Mesenchymal stem cell (in vitro differentiated cells and primary cell): ENCODE results near the gene NBPF1.
A peak's percentile ranks its signal among the peaks of the same experiment; 100 is the strongest.
"Not testable (repeated sequence)": the region's sequence is repeated elsewhere in the genome, so short reads cannot be mapped to it uniquely, and the experiment has no call there.

Source experiments
- DNase-seq: peaks from one replicate; pipeline ENCODE4 v3.0.0-alpha.2; 2013
- H2AFZ ChIP-seq: one replicate; pipeline ENCODE4 v1.6.1; 2013; ENCODE audit warnings: low read depth, mild to moderate bottlenecking, control low read depth, inconsistent platforms, low read length, moderate library complexity
- H2AK5ac ChIP-seq: 2 replicates; pipeline ENCODE4 v1.6.1; 2013; ENCODE audit warnings: low read length, moderate library complexity, mild to moderate bottlenecking, inconsistent platforms; ENCODE audit not compliant: severe bottlenecking
- H2BK120ac ChIP-seq: one replicate; pipeline ENCODE4 v1.6.1; 2013; ENCODE audit warnings: low read depth, mild to moderate bottlenecking, inconsistent platforms, low read length, moderate library complexity
- H2BK12ac ChIP-seq, 2 experiments: one replicate each; pipeline ENCODE4 v1.6.1; 2013; ENCODE audit warnings: inconsistent platforms in 2 of 2, low read length in 2 of 2, mild to moderate bottlenecking in 2 of 2, moderate library complexity in 2 of 2, control low read depth in 1 of 2
- H2BK15ac ChIP-seq: one replicate; pipeline ENCODE4 v1.6.1; 2013; ENCODE audit warnings: mild to moderate bottlenecking, low read depth, inconsistent platforms; ENCODE audit not compliant: poor library complexity, severe bottlenecking
- H2BK5ac ChIP-seq: 2 replicates; pipeline ENCODE4 v1.6.1; 2013; ENCODE audit warnings: low read depth, mild to moderate bottlenecking, low read length, control low read depth, inconsistent platforms; ENCODE audit not compliant: poor library complexity, severe bottlenecking
- H3K14ac ChIP-seq, 2 experiments: one replicate each; pipeline ENCODE4 v1.6.1; 2013; ENCODE audit warnings: inconsistent platforms in 2 of 2, low read length in 2 of 2, control low read depth in 1 of 2, mild to moderate bottlenecking in 1 of 2, moderate library complexity in 1 of 2
- H3K18ac ChIP-seq, 2 experiments: one replicate each; pipeline ENCODE4 v1.6.1; 2013; ENCODE audit warnings: inconsistent platforms in 2 of 2, low read length in 2 of 2, control low read depth in 1 of 2, low read depth in 1 of 2, mild to moderate bottlenecking in 1 of 2
- H3K23ac ChIP-seq, 2 experiments: one replicate each; pipeline ENCODE4 v1.6.1; 2013; ENCODE audit warnings: inconsistent platforms in 2 of 2, low read length in 2 of 2, mild to moderate bottlenecking in 2 of 2, moderate library complexity in 2 of 2, control low read depth in 1 of 2
- H3K27ac ChIP-seq: 2 replicates; pipeline ENCODE4 v1.5.1; 2013; ENCODE audit warnings: mild to moderate bottlenecking, moderate library complexity, low read length, control low read depth, inconsistent platforms; ENCODE audit not compliant: poor library complexity, severe bottlenecking
- H3K27me3 ChIP-seq, 2 experiments: 2 replicates each; pipeline versions ENCODE4 v1.6.1 to v1.7.0; 2013; ENCODE audit warnings: low read length in 2 of 2, mild to moderate bottlenecking in 2 of 2, moderate library complexity in 2 of 2, control low read depth in 1 of 2, inconsistent platforms in 1 of 2; ENCODE audit not compliant: control insufficient read depth in 1 of 2, insufficient read depth in 1 of 2
- H3K36me3 ChIP-seq, 2 experiments: 2 replicates each; pipeline versions ENCODE4 v1.6.1 to v1.7.0; 2013; ENCODE audit warnings: low read length in 2 of 2, control low read depth in 1 of 2, inconsistent platforms in 1 of 2, low read depth in 1 of 2, mild to moderate bottlenecking in 1 of 2; ENCODE audit not compliant: insufficient read depth in 2 of 2, control insufficient read depth in 1 of 2
- H3K4ac ChIP-seq, 2 experiments: one replicate each; pipeline ENCODE4 v1.6.1; 2013; ENCODE audit warnings: inconsistent platforms in 2 of 2, low read length in 2 of 2, mild to moderate bottlenecking in 2 of 2, moderate library complexity in 2 of 2, control low read depth in 1 of 2, low read depth in 1 of 2
- H3K4me1 ChIP-seq: 2 replicates; pipeline ENCODE4 v1.6.1; 2013; ENCODE audit warnings: low read depth, low read length, control low read depth; ENCODE audit not compliant: control insufficient read depth, insufficient read depth
- H3K4me2 ChIP-seq: 2 replicates; pipeline ENCODE4 v1.6.1; 2013; ENCODE audit warnings: low read length, mild to moderate bottlenecking, inconsistent platforms; ENCODE audit not compliant: poor library complexity, severe bottlenecking
- H3K4me3 ChIP-seq, 2 experiments: 2 replicates each; pipeline versions ENCODE4 v1.5.1 to v1.7.0; 2013; ENCODE audit warnings: low read length in 2 of 2, mild to moderate bottlenecking in 2 of 2, control low read depth in 1 of 2, low read depth in 1 of 2; ENCODE audit not compliant: insufficient read depth in 1 of 2
- H3K79me1 ChIP-seq: replicated peaks from 2 replicates; pipeline ENCODE4 v1.6.1; 2013; ENCODE audit warnings: mild to moderate bottlenecking, control low read depth, low read length, inconsistent platforms; ENCODE audit not compliant: poor library complexity, severe bottlenecking
- H3K9ac ChIP-seq: 2 replicates; pipeline ENCODE4 v1.7.0; 2013; ENCODE audit warnings: mild to moderate bottlenecking, low read length, moderate library complexity
- H3K9me3 ChIP-seq: 2 replicates; pipeline ENCODE4 v1.7.0; 2013; ENCODE audit warnings: mild to moderate bottlenecking, low read length; ENCODE audit not compliant: control insufficient read depth
- H4K8ac ChIP-seq: one replicate; pipeline ENCODE4 v1.6.1; 2013; ENCODE audit warnings: inconsistent platforms, mild to moderate bottlenecking, low read length, moderate library complexity
- H4K91ac ChIP-seq: one replicate; pipeline ENCODE4 v1.6.1; 2013; ENCODE audit warnings: mild to moderate bottlenecking, low read length, inconsistent platforms
- WGBS: methylation state at CpG from one replicate; pipeline ENCODE4 v1.1.7; 2013; ENCODE audit warnings: mixed read lengths; 5-methylcytosine and 5-hydroxymethylcytosine counted together

NBPF1 gene

GRCh38 chr1:16619803-16620501 is 6.6 kb upstream of the NBPF1 start:
- H4K91ac ChIP-seq, H3K9ac ChIP-seq, H3K27ac ChIP-seq, H3K79me1 ChIP-seq, H4K8ac ChIP-seq, H3K14ac ChIP-seq, H2BK120ac ChIP-seq, H2AK5ac ChIP-seq, H3K18ac ChIP-seq, H2AFZ ChIP-seq, H2BK5ac ChIP-seq, H3K27me3 ChIP-seq, H3K4me1 ChIP-seq, H2BK12ac ChIP-seq, H3K9me3 ChIP-seq, H3K4me2 ChIP-seq, H3K4ac ChIP-seq, H2BK15ac ChIP-seq, H3K23ac ChIP-seq, H3K4me3 ChIP-seq, DNase-seq: not testable (repeated sequence)
- WGBS = 91% methylated on average over 21 of the region's 21 CpGs
- peaks cover 25 to 49% of the 10 kb centered on the region in 2 experiments for H3K36me3 ChIP-seq

- H2BK120ac ChIP-seq = no peak overlapping the region
- no peak overlapping the region for H2BK12ac ChIP-seq
- 85% methylated on average over 14 of the region's 15 CpGs for WGBS
- no peak overlapping the region for H2AK5ac ChIP-seq
- H3K79me1 ChIP-seq = no peaks in the 10 kb centered on the region
- H4K91ac ChIP-seq = no peak overlapping the region
- no peak overlapping the region for H3K4me3 ChIP-seq
- no peaks in the 10 kb centered on the region for H3K9me3 ChIP-seq
- H3K18ac ChIP-seq = no peak overlapping the region
- peaks cover 4% of the 10 kb centered on the region for H3K4me1 ChIP-seq
- no peak overlapping the region for H3K4ac ChIP-seq
- H3K36me3 ChIP-seq = peaks cover 18 to 41% of the 10 kb centered on the region in 2 experiments
- no peak overlapping the region for H3K9ac ChIP-seq
- no peak overlapping the region for H4K8ac ChIP-seq
- H3K4me2 ChIP-seq = no peak overlapping the region
- H3K27ac ChIP-seq = no peak overlapping the region
- no peak for DNase-seq
- H3K14ac ChIP-seq = no peak overlapping the region
- H3K23ac ChIP-seq = no peak overlapping the region
- H3K27me3 ChIP-seq = no peaks in the 10 kb centered on the region
- H2AFZ ChIP-seq = no peak overlapping the region
- no peak overlapping the region for H2BK15ac ChIP-seq
- no peak overlapping the region for H2BK5ac ChIP-seq
Observed at GRCh38 chr1:16618719-16619118, 5.4 kb upstream of the NBPF1 start.

- WGBS = 94% methylated on average over 7 of the region's 7 CpGs
- no peak overlapping the region for H4K8ac ChIP-seq
- no peak overlapping the region for H3K27ac ChIP-seq
- H3K4me1 ChIP-seq = peaks cover 9% of the 10 kb centered on the region
- H3K27me3 ChIP-seq = no peaks in the 10 kb centered on the region
- H4K91ac ChIP-seq = no peak overlapping the region
- H2BK12ac ChIP-seq = no peak overlapping the region
- H3K9me3 ChIP-seq = no peaks in the 10 kb centered on the region
- peak overlapping the region; percentile 1 for H3K9ac ChIP-seq
- H2AK5ac ChIP-seq = no peak overlapping the region
- H2BK5ac ChIP-seq = no peak overlapping the region
- peaks cover 18 to 36% of the 10 kb centered on the region in 2 experiments for H3K36me3 ChIP-seq
- peaks cover 2% of the 10 kb centered on the region for H3K79me1 ChIP-seq
- H3K18ac ChIP-seq = no peak overlapping the region
- H3K4ac ChIP-seq = no peak overlapping the region
- no peak overlapping the region for H2BK120ac ChIP-seq
- no peak for DNase-seq
- H2AFZ ChIP-seq = no peak overlapping the region
- no peak overlapping the region for H3K23ac ChIP-seq
- H3K4me2 ChIP-seq = no peak overlapping the region
- H3K14ac ChIP-seq = no peak overlapping the region
- no peak overlapping the region for H3K4me3 ChIP-seq
- no peak overlapping the region for H2BK15ac ChIP-seq
Observed at GRCh38 chr1:16617778-16618580, 4.6 kb upstream of the NBPF1 start.

GRCh38 chr1:16617114-16617631 is 3.8 kb upstream of the NBPF1 start:
- Histone ChIP-seq H3K79me1 (peaks cover 4% of the 10 kb centered on the region), H3K4me3 (peak overlapping the region in 1 of 2 experiments; percentile 1), H2BK15ac (no peak overlapping the region), H2BK5ac (no peak overlapping the region), H2AK5ac (no peak overlapping the region), H3K4ac (no peak overlapping the region), H4K8ac (no peak overlapping the region), H2BK12ac (no peak overlapping the region), H2AFZ (no peak overlapping the region), H3K14ac (no peak overlapping the region), H3K18ac (no peak overlapping the region), H3K27me3 (no peaks in the 10 kb centered on the region), H2BK120ac (no peak overlapping the region), H4K91ac (no peak overlapping the region), H3K23ac (peak overlapping the region in 1 of 2 experiments; percentile 2), H3K36me3 (peaks cover 14 to 32% of the 10 kb centered on the region in 2 experiments), H3K27ac (no peak overlapping the region), H3K4me2 (no peak overlapping the region), H3K9ac (peak overlapping the region; percentile 1), H3K4me1 (peaks cover 9% of the 10 kb centered on the region), H3K9me3 (no peaks in the 10 kb centered on the region)
- 96% methylated on average over 20 of the region's 20 CpGs for WGBS
- DNase-seq = no peak
